ENCODE measurements around the gene ABI3BP.

ABI3BP gene

DNA sequence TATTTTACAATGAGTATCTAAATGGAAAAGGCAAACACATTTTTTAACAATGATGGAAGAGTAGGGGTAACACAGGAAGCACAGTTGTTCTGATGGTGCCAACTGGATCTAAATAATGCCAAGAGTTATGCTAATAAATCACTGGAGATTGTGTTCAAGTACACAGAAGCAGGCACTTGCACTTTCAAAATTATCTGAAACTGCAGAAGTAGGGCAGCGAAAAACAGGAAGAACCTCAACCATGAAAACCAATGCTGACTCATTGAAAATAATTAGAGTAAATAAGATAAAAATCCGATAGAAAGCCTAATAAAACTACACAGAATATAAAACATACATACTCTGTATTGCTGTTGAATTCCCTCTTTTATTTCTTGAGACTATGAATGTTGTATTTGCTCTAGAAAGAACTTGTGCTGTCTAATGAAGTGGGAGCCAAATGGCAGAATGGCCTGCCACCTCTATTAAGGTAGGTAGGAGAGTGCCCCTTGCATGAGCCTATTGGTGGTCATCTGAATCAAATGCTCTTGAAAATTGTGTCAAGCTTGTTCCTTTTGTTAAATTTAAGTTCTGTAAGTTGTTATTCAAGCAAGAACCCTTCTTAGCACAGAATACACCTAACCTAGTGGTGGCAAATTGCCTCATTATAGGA is 93.7 kb downstream of the ABI3BP start:
- H3K9ac ChIP-seq (ENCODE audit: low read length), result no peak overlapping the region
- no peaks in the 10 kb centered on the region for H3K27me3 ChIP-seq (ENCODE audit: control insufficient read depth, insufficient read depth, low read length)
- no peak overlapping the region for H3K4me3 ChIP-seq (ENCODE audit: low read length)
- no peaks in the 10 kb centered on the region for H3K36me3 ChIP-seq (ENCODE audit: control insufficient read depth, insufficient read depth, low read length)
- H3K9me3 ChIP-seq (ENCODE audit: control insufficient read depth, low read length), result no peaks in the 10 kb centered on the region
- peaks cover 16% of the 10 kb centered on the region for H3K4me1 ChIP-seq (ENCODE audit: control insufficient read depth, insufficient read depth, low read length)

DNA sequence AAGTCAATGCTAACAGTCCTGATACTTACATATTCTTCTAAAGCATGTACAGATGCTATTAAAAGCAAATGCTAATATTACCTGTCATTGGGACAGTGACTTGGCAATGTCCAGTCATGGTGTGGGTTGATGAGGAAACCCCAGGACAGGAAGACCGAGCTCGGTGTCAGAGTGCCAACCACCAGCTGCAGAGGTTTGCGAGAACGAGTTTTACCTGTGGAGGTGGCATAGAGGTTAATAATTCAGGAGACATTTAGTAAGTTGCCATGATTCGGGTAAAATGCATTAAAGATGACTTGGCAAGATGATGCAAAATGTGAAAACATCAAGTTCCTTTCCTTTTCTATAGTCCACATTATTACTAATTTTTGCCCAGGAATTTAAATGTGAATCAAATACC is 94.5 kb downstream of the ABI3BP start:
- Histone ChIP-seq H3K36me3 (ENCODE audit: control insufficient read depth, insufficient read depth, low read length) (no peaks in the 10 kb centered on the region), H3K9ac (ENCODE audit: low read length) (no peak overlapping the region), H3K4me1 (ENCODE audit: control insufficient read depth, insufficient read depth, low read length) (peaks cover 16% of the 10 kb centered on the region), H3K9me3 (ENCODE audit: control insufficient read depth, low read length) (no peaks in the 10 kb centered on the region), H3K4me3 (ENCODE audit: low read length) (no peak overlapping the region), H3K27me3 (ENCODE audit: control insufficient read depth, insufficient read depth, low read length) (no peaks in the 10 kb centered on the region)

DNA sequence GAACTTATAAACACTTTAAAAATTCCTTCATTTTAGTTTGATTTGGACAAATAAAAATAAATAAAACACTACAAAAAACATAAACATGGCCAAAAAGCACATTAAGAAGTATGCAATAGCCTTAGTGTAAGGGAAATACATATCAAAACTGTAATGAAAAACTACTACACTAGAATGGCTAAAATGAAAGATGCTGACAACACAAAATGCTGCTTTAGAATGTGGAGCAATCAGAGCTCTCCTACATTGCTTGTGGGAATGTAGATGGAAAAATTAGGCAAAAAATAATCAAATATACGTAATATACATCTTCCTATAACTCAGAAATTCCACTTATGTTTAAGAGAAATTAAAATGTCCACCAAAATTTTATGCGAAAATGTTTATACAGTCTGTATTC is 96.2 kb downstream of the ABI3BP start:
- Histone ChIP-seq H3K27me3 (ENCODE audit: control insufficient read depth, insufficient read depth, low read length) (no peaks in the 10 kb centered on the region), H3K36me3 (ENCODE audit: control insufficient read depth, insufficient read depth, low read length) (no peaks in the 10 kb centered on the region), H3K9ac (ENCODE audit: low read length) (no peak overlapping the region), H3K4me3 (ENCODE audit: low read length) (no peak overlapping the region), H3K9me3 (ENCODE audit: control insufficient read depth, low read length) (no peaks in the 10 kb centered on the region), H3K4me1 (ENCODE audit: control insufficient read depth, insufficient read depth, low read length) (peaks cover 16% of the 10 kb centered on the region)

DNA sequence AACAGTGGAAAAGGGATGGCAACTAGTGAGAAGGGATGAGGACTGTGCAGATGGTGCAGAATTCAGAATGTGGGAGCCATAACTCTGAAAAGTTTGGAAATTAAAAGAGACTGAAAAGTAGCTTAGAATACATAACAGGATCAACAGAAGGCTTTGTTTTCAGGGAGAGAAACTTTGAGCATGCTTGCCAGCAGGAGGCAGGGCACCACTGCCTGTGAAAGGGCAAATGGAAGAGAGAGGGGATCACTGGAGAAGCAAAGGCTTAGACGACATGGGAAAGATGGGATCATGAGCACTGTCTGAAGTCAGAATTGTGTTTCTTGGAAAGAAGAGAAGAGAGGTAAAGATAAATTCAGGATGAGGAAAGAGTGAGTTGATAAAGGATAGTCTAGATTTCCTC is 99.6 kb downstream of the ABI3BP start:
- Histone ChIP-seq H3K9me3 (ENCODE audit: control insufficient read depth, low read length) (no peaks in the 10 kb centered on the region), H3K4me3 (ENCODE audit: low read length) (no peak overlapping the region), H3K9ac (ENCODE audit: low read length) (no peak overlapping the region), H3K4me1 (ENCODE audit: control insufficient read depth, insufficient read depth, low read length) (peaks cover 8% of the 10 kb centered on the region), H3K27me3 (ENCODE audit: control insufficient read depth, insufficient read depth, low read length) (no peaks in the 10 kb centered on the region), H3K36me3 (ENCODE audit: control insufficient read depth, insufficient read depth, low read length) (no peaks in the 10 kb centered on the region)

DNA sequence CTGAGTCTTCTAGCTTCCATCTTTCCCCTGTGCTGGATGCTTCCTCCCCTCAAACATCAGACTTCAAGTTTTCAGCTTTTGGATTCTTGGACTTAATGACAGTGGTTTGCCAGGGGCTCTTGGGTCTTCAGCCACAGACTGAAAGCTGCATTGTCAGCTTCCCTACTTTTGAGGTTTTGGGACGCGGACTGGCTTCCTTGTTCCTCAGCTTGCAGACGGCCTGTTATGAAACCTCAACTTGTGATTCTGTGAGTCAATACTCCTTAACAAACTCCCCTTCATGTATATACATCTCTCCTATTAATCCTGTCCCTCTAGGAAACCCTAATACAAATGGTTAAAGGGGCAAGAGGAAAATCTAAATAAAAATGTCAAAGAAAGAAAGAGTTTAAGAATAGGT is 100.1 kb downstream of the ABI3BP start:
- Histone ChIP-seq H3K4me3 (ENCODE audit: low read length) (no peak overlapping the region), H3K27me3 (ENCODE audit: control insufficient read depth, insufficient read depth, low read length) (no peaks in the 10 kb centered on the region), H3K9me3 (ENCODE audit: control insufficient read depth, low read length) (no peaks in the 10 kb centered on the region), H3K36me3 (ENCODE audit: control insufficient read depth, insufficient read depth, low read length) (no peaks in the 10 kb centered on the region), H3K4me1 (ENCODE audit: control insufficient read depth, insufficient read depth, low read length) (peaks cover 3% of the 10 kb centered on the region), H3K9ac (ENCODE audit: low read length) (no peak overlapping the region)

DNA sequence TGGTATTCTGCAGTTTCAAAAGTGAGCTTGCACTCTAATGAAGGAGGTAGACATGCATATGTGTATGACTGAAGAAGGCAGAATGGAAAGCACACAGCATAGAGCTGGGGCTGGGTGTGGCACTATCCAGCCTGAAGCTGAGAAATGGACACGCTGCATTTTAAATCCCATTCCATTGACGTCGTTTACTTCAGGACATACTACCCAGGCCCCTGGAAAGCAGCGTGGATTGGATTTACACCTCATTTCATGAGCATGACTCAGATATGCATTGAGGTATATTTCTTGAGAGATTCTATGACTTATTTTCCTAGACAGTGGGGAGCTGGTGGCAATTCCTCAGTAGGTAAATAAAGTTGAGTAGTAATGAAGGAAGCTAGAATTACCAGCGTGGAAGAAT is 101.4 kb downstream of the ABI3BP start:
- H3K4me3 ChIP-seq (ENCODE audit: low read length), result no peak overlapping the region
- no peak overlapping the region for H3K9ac ChIP-seq (ENCODE audit: low read length)
- H3K36me3 ChIP-seq (ENCODE audit: control insufficient read depth, insufficient read depth, low read length), result no peaks in the 10 kb centered on the region
- H3K4me1 ChIP-seq (ENCODE audit: control insufficient read depth, insufficient read depth, low read length), result no peaks in the 10 kb centered on the region
- H3K27me3 ChIP-seq (ENCODE audit: control insufficient read depth, insufficient read depth, low read length), result no peaks in the 10 kb centered on the region
- H3K9me3 ChIP-seq (ENCODE audit: control insufficient read depth, low read length), result no peaks in the 10 kb centered on the region

DNA sequence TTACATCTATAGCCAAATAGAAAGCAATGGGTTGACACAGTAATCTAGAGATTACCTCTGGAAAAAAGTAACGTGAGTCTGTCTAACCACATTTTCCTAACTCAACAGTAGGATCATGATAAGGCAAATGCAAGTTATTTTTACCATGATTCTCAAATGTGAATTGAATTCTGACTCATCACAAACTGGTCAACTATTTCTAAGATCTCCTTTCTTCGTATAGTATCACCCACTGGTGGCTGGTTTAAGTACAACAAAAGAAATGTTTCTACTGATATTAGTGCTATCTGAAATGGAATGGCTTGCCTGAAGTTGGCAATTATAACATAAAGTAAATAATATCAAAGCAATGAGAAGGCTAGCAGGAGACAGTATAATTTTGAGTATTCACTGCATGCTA is 102.2 kb downstream of the ABI3BP start:
- Histone ChIP-seq H3K4me1 (ENCODE audit: control insufficient read depth, insufficient read depth, low read length) (no peaks in the 10 kb centered on the region), H3K27me3 (ENCODE audit: control insufficient read depth, insufficient read depth, low read length) (no peaks in the 10 kb centered on the region), H3K4me3 (ENCODE audit: low read length) (no peak overlapping the region), H3K9ac (ENCODE audit: low read length) (no peak overlapping the region), H3K9me3 (ENCODE audit: control insufficient read depth, low read length) (no peaks in the 10 kb centered on the region), H3K36me3 (ENCODE audit: control insufficient read depth, insufficient read depth, low read length) (no peaks in the 10 kb centered on the region)

DNA sequence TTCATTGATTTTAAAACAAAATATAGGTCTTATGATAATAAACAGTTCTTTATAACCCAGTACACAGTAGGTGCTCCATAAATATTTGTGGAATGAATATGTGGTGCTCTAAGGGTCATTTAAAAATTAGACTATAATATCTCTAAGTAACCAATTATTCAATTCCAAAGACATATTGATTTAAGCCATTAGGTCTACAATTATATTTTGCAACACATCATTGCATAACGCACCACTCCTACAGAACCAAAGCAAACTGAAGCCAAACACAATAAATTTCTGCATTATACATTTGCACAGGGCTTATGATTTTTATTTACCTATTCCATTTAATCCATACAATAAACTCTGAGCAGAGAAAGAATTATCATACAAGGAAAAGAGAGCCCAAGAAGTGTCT is 104.3 kb downstream of the ABI3BP start:
- H3K4me1 ChIP-seq (ENCODE audit: control insufficient read depth, insufficient read depth, low read length), result no peaks in the 10 kb centered on the region
- no peaks in the 10 kb centered on the region for H3K36me3 ChIP-seq (ENCODE audit: control insufficient read depth, insufficient read depth, low read length)
- H3K9ac ChIP-seq (ENCODE audit: low read length), result no peak overlapping the region
- no peaks in the 10 kb centered on the region for H3K9me3 ChIP-seq (ENCODE audit: control insufficient read depth, low read length)
- no peak overlapping the region for H3K4me3 ChIP-seq (ENCODE audit: low read length)
- H3K27me3 ChIP-seq (ENCODE audit: control insufficient read depth, insufficient read depth, low read length), result no peaks in the 10 kb centered on the region

DNA sequence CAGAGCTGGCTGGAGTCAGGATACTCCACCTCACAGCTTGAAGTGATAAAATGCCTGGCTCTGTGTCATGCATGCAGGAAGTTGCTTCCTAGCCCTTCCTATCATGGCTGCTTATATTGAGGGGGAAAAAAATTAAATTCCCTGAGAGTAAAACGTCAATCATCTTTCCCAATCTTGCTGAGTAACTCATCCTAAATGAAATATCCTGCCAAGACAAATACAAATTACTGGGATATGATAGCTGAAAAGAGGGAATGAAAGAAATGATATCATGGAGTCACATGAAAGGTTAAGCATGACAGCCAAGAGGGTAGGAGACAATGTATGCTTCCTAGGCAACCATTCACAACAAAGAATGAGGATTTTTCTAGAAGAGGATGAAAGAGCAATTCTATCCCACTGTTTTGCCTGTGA is 110.6 kb downstream of the ABI3BP start:
- no peaks in the 10 kb centered on the region for H3K9me3 ChIP-seq (ENCODE audit: control insufficient read depth, low read length)
- no peak overlapping the region for H3K4me3 ChIP-seq (ENCODE audit: low read length)
- no peaks in the 10 kb centered on the region for H3K36me3 ChIP-seq (ENCODE audit: control insufficient read depth, insufficient read depth, low read length)
- H3K4me1 ChIP-seq (ENCODE audit: control insufficient read depth, insufficient read depth, low read length), result no peaks in the 10 kb centered on the region
- no peak overlapping the region for H3K9ac ChIP-seq (ENCODE audit: low read length)
- H3K27me3 ChIP-seq (ENCODE audit: control insufficient read depth, insufficient read depth, low read length), result no peaks in the 10 kb centered on the region

DNA sequence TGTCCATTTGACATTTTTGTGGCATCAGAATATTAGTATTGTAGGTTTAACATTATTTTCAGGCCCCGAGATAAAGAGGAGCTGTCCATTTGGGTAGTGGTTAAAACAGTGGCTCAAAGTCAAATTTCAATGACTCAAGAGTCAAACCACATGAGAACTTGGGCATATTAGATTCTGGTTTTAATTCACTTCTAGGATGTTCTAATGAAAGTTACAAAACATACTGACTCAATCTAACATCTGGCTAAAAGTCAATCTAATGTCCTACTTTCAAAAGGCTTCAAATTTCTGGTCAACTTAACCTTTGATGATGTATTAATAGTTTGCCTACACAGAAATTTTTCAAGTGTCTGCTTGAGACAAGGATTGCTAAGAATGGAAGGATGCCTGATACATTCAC is 112.4 kb downstream of the ABI3BP start:
- H3K9ac ChIP-seq (ENCODE audit: low read length), result no peak overlapping the region
- H3K4me3 ChIP-seq (ENCODE audit: low read length), result no peak overlapping the region
- no peaks in the 10 kb centered on the region for H3K36me3 ChIP-seq (ENCODE audit: control insufficient read depth, insufficient read depth, low read length)
- H3K9me3 ChIP-seq (ENCODE audit: control insufficient read depth, low read length), result no peaks in the 10 kb centered on the region
- H3K4me1 ChIP-seq (ENCODE audit: control insufficient read depth, insufficient read depth, low read length), result no peaks in the 10 kb centered on the region
- H3K27me3 ChIP-seq (ENCODE audit: control insufficient read depth, insufficient read depth, low read length), result no peaks in the 10 kb centered on the region

DNA sequence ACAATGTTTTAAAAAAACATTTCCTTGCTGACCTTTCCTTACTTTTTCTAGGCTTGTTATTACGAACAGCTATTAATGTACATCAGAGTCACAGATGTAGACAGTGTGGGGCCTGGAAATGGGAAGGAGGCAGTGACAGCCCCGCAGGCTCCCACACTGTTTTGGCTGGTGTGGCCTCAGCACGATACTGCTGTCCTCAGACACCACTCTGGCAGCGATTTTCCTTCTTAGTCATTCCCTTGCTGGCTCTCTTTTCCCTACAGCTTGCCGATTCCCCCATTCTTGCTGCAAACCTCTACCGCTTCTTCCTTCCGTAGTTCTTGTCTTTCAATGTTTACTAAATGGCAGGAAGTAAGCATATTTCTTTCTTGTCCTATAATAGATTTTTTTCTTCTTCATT is 113.1 kb downstream of the ABI3BP start:
- no peak overlapping the region for H3K4me3 ChIP-seq (ENCODE audit: low read length)
- H3K27me3 ChIP-seq (ENCODE audit: control insufficient read depth, insufficient read depth, low read length), result no peaks in the 10 kb centered on the region
- H3K36me3 ChIP-seq (ENCODE audit: control insufficient read depth, insufficient read depth, low read length), result no peaks in the 10 kb centered on the region
- H3K9ac ChIP-seq (ENCODE audit: low read length), result no peak overlapping the region
- H3K9me3 ChIP-seq (ENCODE audit: control insufficient read depth, low read length), result no peaks in the 10 kb centered on the region
- peaks cover 4% of the 10 kb centered on the region for H3K4me1 ChIP-seq (ENCODE audit: control insufficient read depth, insufficient read depth, low read length)

DNA sequence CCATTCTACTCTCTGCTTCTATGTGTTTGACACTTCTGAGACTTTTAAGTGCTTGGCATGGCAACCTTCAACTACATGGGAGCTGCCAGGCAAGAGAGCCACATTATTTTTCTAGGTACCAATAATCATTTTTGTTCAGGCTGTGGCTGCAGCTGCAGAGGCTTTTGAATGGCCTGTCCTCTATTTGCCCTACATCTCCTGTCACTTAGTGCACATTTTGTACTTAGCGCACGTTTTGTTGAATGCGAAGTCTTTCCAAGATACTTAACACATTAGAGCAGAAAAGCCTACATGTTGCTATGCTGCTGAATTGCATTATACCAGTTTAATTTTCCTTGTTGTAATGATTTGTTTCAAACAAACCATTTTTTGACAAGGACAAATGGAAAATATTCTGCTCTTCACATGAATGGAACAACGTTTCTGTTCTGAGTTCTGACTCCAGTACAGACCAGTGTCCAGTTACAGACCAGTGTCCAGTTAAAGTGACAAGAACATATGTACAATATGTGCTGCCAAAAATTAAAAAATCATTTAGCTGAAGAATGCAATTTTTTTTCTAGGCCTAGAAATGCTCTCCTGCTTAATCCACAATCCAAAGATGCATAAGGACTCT is 113.9 kb downstream of the ABI3BP start:
- Histone ChIP-seq H3K4me1 (ENCODE audit: control insufficient read depth, insufficient read depth, low read length) (peaks cover 5% of the 10 kb centered on the region), H3K9me3 (ENCODE audit: control insufficient read depth, low read length) (no peaks in the 10 kb centered on the region), H3K36me3 (ENCODE audit: control insufficient read depth, insufficient read depth, low read length) (no peaks in the 10 kb centered on the region), H3K4me3 (ENCODE audit: low read length) (no peak overlapping the region), H3K27me3 (ENCODE audit: control insufficient read depth, insufficient read depth, low read length) (no peaks in the 10 kb centered on the region), H3K9ac (ENCODE audit: low read length) (no peak overlapping the region)

DNA sequence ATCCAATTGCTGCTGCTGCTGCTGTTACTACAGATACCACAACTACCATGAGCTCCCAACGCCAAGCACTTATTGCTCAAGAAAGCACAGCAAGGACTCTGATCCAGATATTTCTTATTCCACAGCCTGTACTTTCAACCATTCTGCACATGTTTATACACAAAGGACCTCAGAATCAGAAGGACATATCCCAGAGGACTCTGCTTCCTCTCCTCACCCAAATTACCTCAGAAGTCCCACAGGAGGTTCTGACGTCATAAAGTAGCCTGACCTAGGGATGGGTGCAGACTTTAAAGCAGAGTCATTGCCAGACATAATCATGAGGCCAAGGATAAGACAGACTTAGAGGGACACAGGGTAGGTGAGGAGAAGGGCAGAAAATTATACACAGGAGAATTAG is 115.9 kb downstream of the ABI3BP start:
- Histone ChIP-seq H3K9ac (ENCODE audit: low read length) (no peak overlapping the region), H3K36me3 (ENCODE audit: control insufficient read depth, insufficient read depth, low read length) (no peaks in the 10 kb centered on the region), H3K4me3 (ENCODE audit: low read length) (no peak overlapping the region), H3K27me3 (ENCODE audit: control insufficient read depth, insufficient read depth, low read length) (no peaks in the 10 kb centered on the region), H3K4me1 (ENCODE audit: control insufficient read depth, insufficient read depth, low read length) (peaks cover 5% of the 10 kb centered on the region), H3K9me3 (ENCODE audit: control insufficient read depth, low read length) (no peaks in the 10 kb centered on the region)
